ENCODE results near the gene SENP8. TPM values are rescaled to one million over a fixed set of nuclear protein-coding genes. Genes with fewer than 3 reads are reported as not detected.
"Not testable (repeated sequence)": the region's sequence is repeated elsewhere in the genome, so short reads cannot be mapped to it uniquely, and the experiment has no call there.

The SENP8 gene
- total and polyA plus RNA-seq, 4 donors, result 1.5 to 3.5 (median 2.6) TPM

GRCh38 chr15:72169921-72170611 lies 51.9 kb downstream of the SENP8 start:
- no peak for DNase-seq
- WGBS, 2 donors, result 91 to 93% methylated on average over 16 of the region's 16 CpGs

GRCh38 chr15:72170691-72171090 lies 52.5 kb downstream of the SENP8 start:
- peaks cover 0 to 36% (median 10%) of the 10 kb centered on the region in 5 donors for H3K4me1 ChIP-seq (ENCODE audit: control insufficient read depth in 5 of 5, insufficient read depth in 5 of 5, low read length in 5 of 5)
- no peak overlapping the region for H3K9ac ChIP-seq (ENCODE audit: insufficient read depth in 1 of 2, low read length in 2 of 2)
- DNase-seq (no peak), ATAC-seq (ENCODE audit: insufficient read depth, low FRiP score) (no peak)
- H3K4me3 ChIP-seq, result no peak overlapping the region
- H3K9me3 ChIP-seq (ENCODE audit: control insufficient read depth in 4 of 4, insufficient read depth in 3 of 4, low read length in 3 of 4), result no peaks in the 10 kb centered on the region
- WGBS, 2 donors, result 94 to 98% methylated on average over 7 of the region's 7 CpGs
- H3K27me3 ChIP-seq (ENCODE audit: control insufficient read depth in 3 of 3, insufficient read depth in 3 of 3, low read length in 2 of 3), result no peaks in the 10 kb centered on the region
- no peak overlapping the region for H3K27ac ChIP-seq (ENCODE audit: low read depth in 1 of 2, low read length in 1 of 2)
- TF ChIP-seq, protein P1, sequence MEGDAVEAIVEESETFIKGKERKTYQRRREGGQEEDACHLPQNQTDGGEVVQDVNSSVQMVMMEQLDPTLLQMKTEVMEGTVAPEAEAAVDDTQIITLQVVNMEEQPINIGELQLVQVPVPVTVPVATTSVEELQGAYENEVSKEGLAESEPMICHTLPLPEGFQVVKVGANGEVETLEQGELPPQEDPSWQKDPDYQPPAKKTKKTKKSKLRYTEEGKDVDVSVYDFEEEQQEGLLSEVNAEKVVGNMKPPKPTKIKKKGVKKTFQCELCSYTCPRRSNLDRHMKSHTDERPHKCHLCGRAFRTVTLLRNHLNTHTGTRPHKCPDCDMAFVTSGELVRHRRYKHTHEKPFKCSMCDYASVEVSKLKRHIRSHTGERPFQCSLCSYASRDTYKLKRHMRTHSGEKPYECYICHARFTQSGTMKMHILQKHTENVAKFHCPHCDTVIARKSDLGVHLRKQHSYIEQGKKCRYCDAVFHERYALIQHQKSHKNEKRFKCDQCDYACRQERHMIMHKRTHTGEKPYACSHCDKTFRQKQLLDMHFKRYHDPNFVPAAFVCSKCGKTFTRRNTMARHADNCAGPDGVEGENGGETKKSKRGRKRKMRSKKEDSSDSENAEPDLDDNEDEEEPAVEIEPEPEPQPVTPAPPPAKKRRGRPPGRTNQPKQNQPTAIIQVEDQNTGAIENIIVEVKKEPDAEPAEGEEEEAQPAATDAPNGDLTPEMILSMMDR (IDR thresholded peaks at IDR 0.05; ENCODE audit: control extremely low read depth, extremely low read depth), result no peak
- H3K36me3 ChIP-seq (ENCODE audit: control insufficient read depth in 4 of 4, insufficient read depth in 4 of 4, low read length in 4 of 4), result no peaks in the 10 kb centered on the region

More at GRCh38 chr15:72169921-72170611, 51.9 kb downstream of the SENP8 start:
- Histone ChIP-seq H3K27ac (ENCODE audit: low read depth in 1 of 2, low read length in 1 of 2) (no peak overlapping the region), H3K4me1 (ENCODE audit: control insufficient read depth in 5 of 5, insufficient read depth in 5 of 5, low read length in 5 of 5) (peaks cover 0 to 36% (median 10%) of the 10 kb centered on the region in 5 donors), H3K9ac (ENCODE audit: insufficient read depth in 1 of 2, low read length in 2 of 2) (no peak overlapping the region), H3K36me3 (ENCODE audit: control insufficient read depth in 4 of 4, insufficient read depth in 4 of 4, low read length in 4 of 4) (no peaks in the 10 kb centered on the region), H3K9me3 (ENCODE audit: control insufficient read depth in 4 of 4, insufficient read depth in 3 of 4, low read length in 3 of 4) (no peaks in the 10 kb centered on the region), H3K27me3 (ENCODE audit: control insufficient read depth in 3 of 3, insufficient read depth in 3 of 3, low read length in 2 of 3) (no peaks in the 10 kb centered on the region), H3K4me3 (no peak overlapping the region)
- no peak for ATAC-seq (ENCODE audit: insufficient read depth, low FRiP score)
- TF ChIP-seq, protein P1 (IDR thresholded peaks at IDR 0.05; ENCODE audit: control extremely low read depth, extremely low read depth), result no peak

GRCh38 chr15:72171978-72172377 lies 53.8 kb downstream of the SENP8 start:
- not testable (repeated sequence) for DNase-seq

DNA sequence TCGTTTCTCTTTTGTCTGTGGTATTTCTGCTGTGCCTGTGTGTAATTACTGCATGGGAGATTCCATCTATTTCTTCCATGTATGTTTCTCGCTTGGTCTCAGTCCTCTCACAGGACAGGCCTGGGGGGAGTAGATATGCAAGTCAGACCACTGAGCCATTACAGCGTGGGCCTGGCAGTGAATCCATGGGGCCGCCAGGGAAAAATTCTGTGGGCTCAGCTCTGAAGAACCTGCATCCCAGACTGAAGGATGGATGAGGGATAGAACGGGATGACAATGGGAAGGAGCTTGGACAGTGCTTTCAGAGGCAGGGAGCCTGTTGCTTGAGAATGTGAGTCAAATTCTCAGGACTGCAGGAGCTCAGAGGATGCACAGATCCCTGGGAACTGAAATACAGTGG lies 54.6 kb downstream of the SENP8 start:
- no peaks in the 10 kb centered on the region for H3K36me3 ChIP-seq (ENCODE audit: control insufficient read depth in 4 of 4, insufficient read depth in 4 of 4, low read length in 4 of 4)
- 90 to 95% methylated on average over 5 of the region's 5 CpGs for WGBS, 2 donors
- no peaks in the 10 kb centered on the region for H3K9me3 ChIP-seq (ENCODE audit: control insufficient read depth in 4 of 4, insufficient read depth in 3 of 4, low read length in 3 of 4)
- TF ChIP-seq, protein P1 (IDR thresholded peaks at IDR 0.05; ENCODE audit: control extremely low read depth, extremely low read depth), result no peak
- DNase-seq (no peak), ATAC-seq (ENCODE audit: insufficient read depth, low FRiP score) (no peak)
- H3K4me3 ChIP-seq, result no peak overlapping the region
- H3K27me3 ChIP-seq (ENCODE audit: control insufficient read depth in 3 of 3, insufficient read depth in 3 of 3, low read length in 2 of 3), result no peaks in the 10 kb centered on the region
- H3K4me1 ChIP-seq (ENCODE audit: control insufficient read depth in 5 of 5, insufficient read depth in 5 of 5, low read length in 5 of 5), result peaks cover 0 to 21% (median 10%) of the 10 kb centered on the region in 5 donors
- H3K27ac ChIP-seq (ENCODE audit: low read depth in 1 of 2, low read length in 1 of 2), result no peak overlapping the region
- no peak overlapping the region for H3K9ac ChIP-seq (ENCODE audit: insufficient read depth in 1 of 2, low read length in 2 of 2)

More at GRCh38 chr15:72171978-72172377, 53.8 kb downstream of the SENP8 start:
- H3K4me1 ChIP-seq (ENCODE audit: control insufficient read depth in 5 of 5, insufficient read depth in 5 of 5, low read length in 5 of 5), result peaks cover 0 to 29% (median 10%) of the 10 kb centered on the region in 5 donors
- not testable (repeated sequence) for H3K9ac ChIP-seq (ENCODE audit: insufficient read depth in 1 of 2, low read length in 2 of 2); H3K27me3 ChIP-seq (ENCODE audit: control insufficient read depth in 3 of 3, insufficient read depth in 3 of 3, low read length in 2 of 3); H3K9me3 ChIP-seq (ENCODE audit: control insufficient read depth in 4 of 4, insufficient read depth in 3 of 4, low read length in 3 of 4); H3K27ac ChIP-seq (ENCODE audit: low read depth in 1 of 2, low read length in 1 of 2); H3K4me3 ChIP-seq; ATAC-seq (ENCODE audit: insufficient read depth, low FRiP score); H3K36me3 ChIP-seq (ENCODE audit: control insufficient read depth in 4 of 4, insufficient read depth in 4 of 4, low read length in 4 of 4)
- 77 to 87% methylated on average over 10 of the region's 10 CpGs for WGBS, 2 donors
